Activated B cell treated with CpG ODN at 0.5 μM for 24 hours (primary cell): ENCODE measurements around the gene ACVR2A. TPM values are rescaled to one million over a fixed set of nuclear protein-coding genes. Genes with fewer than 3 reads are reported as not detected.

ENCODE experiments used
- ATAC-seq: fragments of 200-7000 bp; cut with Tn5 transposase; one replicate; pipeline ENCODE4 v1.10.0; 2021; ENCODE audit warnings: low read depth, mild to moderate bottlenecking, moderate library complexity
- CTCF ChIA-PET: fragments of 350-600 bp; sonication (Branson Sonifier 250); formaldehyde crosslinking; loops from one replicate; lab custom pipeline; 2021; ENCODE audit warnings: antibody characterized with exemption; lab: Charles Lee
- POLR2A ChIA-PET: fragments of 350-600 bp; sonication (Branson Sonifier 250); formaldehyde crosslinking; loops from one replicate; lab custom pipeline; 2021; ENCODE audit warnings: antibody characterized with exemption; lab: Charles Lee
- DNase-seq: peaks from one replicate; pipeline ENCODE4 v3.0.0; 2022
- H3K27ac Mint-ChIP-seq: one replicate; pipeline ENCODE4 v1.8.0; 2020; ENCODE audit warnings: mixed read lengths
- H3K27me3 Mint-ChIP-seq: one replicate; pipeline ENCODE4 v1.8.0; 2021; ENCODE audit warnings: mixed read lengths
- H3K36me3 Mint-ChIP-seq: one replicate; pipeline ENCODE4 v1.8.0; 2021; ENCODE audit warnings: low read depth, mixed read lengths
- H3K4me1 Mint-ChIP-seq: one replicate; pipeline ENCODE4 v1.8.0; 2021; ENCODE audit warnings: mixed read lengths
- H3K4me3 Mint-ChIP-seq: one replicate; pipeline ENCODE4 v1.8.0; 2020; ENCODE audit warnings: mild to moderate bottlenecking, mixed read lengths
- H3K9me3 Mint-ChIP-seq: one replicate; pipeline ENCODE4 v1.8.0; 2020; ENCODE audit warnings: mixed read lengths
- intact Hi-C: fragments of 100-400 bp; cut with micrococcal nuclease; formaldehyde crosslinking; loops from one replicate; pipeline ENCODE4 v1.15.1; 2024
- total RNA-seq: library from RNA; stranded (reverse); gene quantifications from 2 replicates; pipeline ENCODE4 v1.2.3, GENCODE V29; 2022
- TF ChIP-seq, protein P1 (sequence below): fragments of 200-600 bp; IDR thresholded peaks from one replicate; pipeline ENCODE4 v1.8.0; 2022; ENCODE audit warnings: antibody characterized with exemption, mild to moderate bottlenecking

Gene ACVR2A
- total RNA-seq, 1 donor from 2014 or later, result 2.8 TPM

GRCh38 chr2:147916067-147916466 lies 71.2 kb downstream of the ACVR2A start:
- TF ChIP-seq, protein P1, sequence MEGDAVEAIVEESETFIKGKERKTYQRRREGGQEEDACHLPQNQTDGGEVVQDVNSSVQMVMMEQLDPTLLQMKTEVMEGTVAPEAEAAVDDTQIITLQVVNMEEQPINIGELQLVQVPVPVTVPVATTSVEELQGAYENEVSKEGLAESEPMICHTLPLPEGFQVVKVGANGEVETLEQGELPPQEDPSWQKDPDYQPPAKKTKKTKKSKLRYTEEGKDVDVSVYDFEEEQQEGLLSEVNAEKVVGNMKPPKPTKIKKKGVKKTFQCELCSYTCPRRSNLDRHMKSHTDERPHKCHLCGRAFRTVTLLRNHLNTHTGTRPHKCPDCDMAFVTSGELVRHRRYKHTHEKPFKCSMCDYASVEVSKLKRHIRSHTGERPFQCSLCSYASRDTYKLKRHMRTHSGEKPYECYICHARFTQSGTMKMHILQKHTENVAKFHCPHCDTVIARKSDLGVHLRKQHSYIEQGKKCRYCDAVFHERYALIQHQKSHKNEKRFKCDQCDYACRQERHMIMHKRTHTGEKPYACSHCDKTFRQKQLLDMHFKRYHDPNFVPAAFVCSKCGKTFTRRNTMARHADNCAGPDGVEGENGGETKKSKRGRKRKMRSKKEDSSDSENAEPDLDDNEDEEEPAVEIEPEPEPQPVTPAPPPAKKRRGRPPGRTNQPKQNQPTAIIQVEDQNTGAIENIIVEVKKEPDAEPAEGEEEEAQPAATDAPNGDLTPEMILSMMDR, result no peak
- no peak overlapping the region for H3K4me3 Mint-ChIP-seq
- CTCF ChIA-PET, result interaction anchor here (1.4 kb wide), 1 partner anchor 833 kb away, joined by 5 read pairs; no protein-coding TSS in a partner anchor
- no peak for DNase-seq
- POLR2A ChIA-PET, result no interaction called here
- H3K4me1 Mint-ChIP-seq, result no peaks in the 10 kb centered on the region
- H3K27me3 Mint-ChIP-seq, result no peaks in the 10 kb centered on the region
- H3K9me3 Mint-ChIP-seq, result no peaks in the 10 kb centered on the region
- ATAC-seq, result no peak
- intact Hi-C loops, result no loop called here
- H3K27ac Mint-ChIP-seq, result no peak overlapping the region
- no peaks in the 10 kb centered on the region for H3K36me3 Mint-ChIP-seq

- no peaks in the 10 kb centered on the region for H3K27me3 Mint-ChIP-seq
- ATAC-seq (no peak), DNase-seq (no peak)
- no peaks in the 10 kb centered on the region for H3K4me1 Mint-ChIP-seq
- CTCF ChIA-PET, result interaction anchor here (1.4 kb wide), 1 partner anchor 834 kb away, joined by 5 read pairs; no protein-coding TSS in a partner anchor
- no peak overlapping the region for H3K27ac Mint-ChIP-seq
- H3K36me3 Mint-ChIP-seq, result no peaks in the 10 kb centered on the region
- intact Hi-C loops, result no loop called here
- TF ChIP-seq, protein P1, result no peak
- no peaks in the 10 kb centered on the region for H3K9me3 Mint-ChIP-seq
- POLR2A ChIA-PET, result no interaction called here
- no peak overlapping the region for H3K4me3 Mint-ChIP-seq
Measured at GRCh38 chr2:147916723-147917122, 71.9 kb downstream of the ACVR2A start.

- intact Hi-C loops, result no loop called here
- Mint-ChIP-seq H3K36me3 (no peaks in the 10 kb centered on the region), H3K4me1 (no peaks in the 10 kb centered on the region), H3K4me3 (no peak overlapping the region), H3K27me3 (no peaks in the 10 kb centered on the region), H3K9me3 (no peaks in the 10 kb centered on the region), H3K27ac (no peak overlapping the region)
- CTCF ChIA-PET, result interaction anchor here (1.4 kb wide), 1 partner anchor 834 kb away, joined by 5 read pairs; no protein-coding TSS in a partner anchor
- TF ChIP-seq, protein P1, result no peak
- DNase-seq, result no peak
- POLR2A ChIA-PET, result no interaction called here
- ATAC-seq, result no peak
Measured at GRCh38 chr2:147917161-147917560, 72.3 kb downstream of the ACVR2A start.

DNA sequence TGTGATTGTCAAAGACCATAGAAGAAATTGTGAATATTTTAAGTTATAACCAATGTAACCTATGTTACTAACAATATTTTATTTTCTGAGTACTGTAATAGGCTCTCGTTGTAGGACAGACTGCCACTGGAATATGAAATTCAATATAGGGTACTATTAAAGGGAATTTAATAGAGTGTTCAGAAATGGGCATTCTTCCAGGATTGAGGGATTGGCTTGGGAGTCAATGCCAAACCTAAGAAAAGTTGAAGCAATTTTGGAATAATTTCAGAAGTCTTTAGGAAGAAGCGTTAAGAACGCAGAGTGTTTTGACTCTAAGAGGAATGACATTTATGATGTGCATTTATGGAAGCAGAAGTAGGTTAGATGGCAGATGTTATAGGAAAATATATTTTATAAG lies 79.0 kb downstream of the ACVR2A start:
- DNase-seq (no peak), ATAC-seq (no peak)
- no peaks in the 10 kb centered on the region for H3K27me3 Mint-ChIP-seq
- H3K9me3 Mint-ChIP-seq, result no peaks in the 10 kb centered on the region
- H3K4me3 Mint-ChIP-seq, result no peak overlapping the region
- ChIA-PET POLR2A (no interaction called here), CTCF (no interaction called here)
- no peak overlapping the region for H3K27ac Mint-ChIP-seq
- no peaks in the 10 kb centered on the region for H3K4me1 Mint-ChIP-seq
- no peaks in the 10 kb centered on the region for H3K36me3 Mint-ChIP-seq
- intact Hi-C loops, result no loop called here
- TF ChIP-seq, protein P1, result no peak

DNA sequence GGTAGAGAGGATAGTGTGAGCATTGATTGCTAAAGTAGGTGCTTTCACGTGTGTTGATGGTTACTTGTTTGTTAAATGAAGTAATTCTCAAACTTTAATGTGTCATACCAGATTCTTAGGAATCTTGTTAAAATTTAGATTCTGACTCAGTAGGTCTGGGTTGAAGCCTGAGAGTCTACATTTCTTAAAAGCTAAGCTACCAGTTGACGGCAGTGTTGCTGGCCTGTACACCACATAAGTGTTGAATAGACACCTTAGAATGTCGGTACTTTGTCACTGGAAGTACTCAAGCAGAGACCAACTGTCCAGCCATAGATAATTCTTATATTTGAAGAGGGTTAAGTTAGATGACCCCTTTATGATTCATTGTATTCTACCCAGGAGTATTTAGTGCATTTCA lies 79.8 kb downstream of the ACVR2A start:
- CTCF ChIA-PET, result interaction anchor here (0.8 to 1.5 kb wide), 2 partner anchors 11 to 1092 kb away, joined by 3 to 4 read pairs; no protein-coding TSS in a partner anchor
- Mint-ChIP-seq H3K27ac (no peak overlapping the region), H3K36me3 (no peaks in the 10 kb centered on the region), H3K4me1 (no peaks in the 10 kb centered on the region), H3K9me3 (no peaks in the 10 kb centered on the region), H3K4me3 (no peak overlapping the region), H3K27me3 (no peaks in the 10 kb centered on the region)
- TF ChIP-seq, protein P1, result no peak
- POLR2A ChIA-PET, result no interaction called here
- DNase-seq (no peak), ATAC-seq (no peak)
- intact Hi-C loops, result no loop called here
